ENCODE results near the gene KIF1A. TPM values are rescaled to one million over a fixed set of nuclear protein-coding genes. Genes with fewer than 3 reads are reported as not detected.

The KIF1A gene
- total RNA-seq, 1 experiment from 2014 or later, result 279 TPM

- CTCF ChIA-PET, result interaction anchor here (0.9 to 1.4 kb wide), 3 partner anchors 24 to 68 kb away, joined by 3 to 4 read pairs (median 4); no protein-coding TSS in a partner anchor
Observed at GRCh38 chr2:240672701-240673190, 147.3 kb downstream of the KIF1A start.

GRCh38 chr2:240672076-240672700 is 147.8 kb downstream of the KIF1A start:
- no peak overlapping the region for H3K4me3 Mint-ChIP-seq
- ChIA-PET POLR2A (no interaction called here), CTCF (interaction anchor here (1.1 kb wide), 1 partner anchor 31 kb away, joined by 4 read pairs; no protein-coding TSS in a partner anchor)
- no peaks in the 10 kb centered on the region for H3K4me1 Mint-ChIP-seq
- TF ChIP-seq ZNF671 (CRISPR knock-in tag; IDR thresholded peaks at IDR 0.05), result no peak
- no peak for TF ChIP-seq NFATC4 (CRISPR knock-in tag; IDR thresholded peaks at IDR 0.05)
- no peak for TF ChIP-seq CBFB (CRISPR knock-in tag; IDR thresholded peaks at IDR 0.05; ENCODE audit: low read depth)
- TF ChIP-seq NFYB (CRISPR knock-in tag; conservative IDR thresholded peaks at IDR 0.05; ENCODE audit: low read depth), result no peak
- TF ChIP-seq ATF2 (CRISPR knock-in tag; IDR thresholded peaks at IDR 0.05; ENCODE audit: borderline replicate concordance, low read depth), result no peak
- no peak for TF ChIP-seq CREM (CRISPR knock-in tag; IDR thresholded peaks at IDR 0.05)
- no peak for TF ChIP-seq JAZF1 (CRISPR knock-in tag; IDR thresholded peaks at IDR 0.05)
- TF ChIP-seq USF1 (CRISPR knock-in tag; IDR thresholded peaks at IDR 0.05), result no peak
- TF ChIP-seq GRHL2 (CRISPR knock-in tag; IDR thresholded peaks at IDR 0.05; ENCODE audit: insufficient replicate concordance, severe bottlenecking), result no peak
- TF ChIP-seq SOX15 (CRISPR knock-in tag; IDR thresholded peaks at IDR 0.05), result no peak
- TF ChIP-seq GABPB1 (CRISPR knock-in tag; IDR thresholded peaks at IDR 0.05), result no peak
- no peak for TF ChIP-seq ELF4 (CRISPR knock-in tag; IDR thresholded peaks at IDR 0.05; ENCODE audit: low read depth)
- TF ChIP-seq GTF2I (CRISPR knock-in tag; conservative IDR thresholded peaks at IDR 0.05), result no peak
- no peak for TF ChIP-seq TP53 (CRISPR knock-in tag; IDR thresholded peaks at IDR 0.05)
- TF ChIP-seq ZNF138 (CRISPR knock-in tag; conservative IDR thresholded peaks at IDR 0.05), result no peak
- no peak for TF ChIP-seq AR (CRISPR knock-in tag; IDR thresholded peaks at IDR 0.05)
- ATAC-seq, result no peak
- H3K9me3 Mint-ChIP-seq, result no peaks in the 10 kb centered on the region
- DNase-seq (ENCODE audit: low spot score), result no peak
- peaks cover 40% of the 10 kb centered on the region for H3K27me3 Mint-ChIP-seq (ENCODE audit: low read depth)
- H3K27ac Mint-ChIP-seq, result no peak overlapping the region
- no peaks in the 10 kb centered on the region for H3K36me3 Mint-ChIP-seq

More at GRCh38 chr2:240672701-240673190, 147.3 kb downstream of the KIF1A start:
- Mint-ChIP-seq H3K36me3 (no peaks in the 10 kb centered on the region), H3K4me3 (no peak overlapping the region), H3K27ac (no peak overlapping the region), H3K4me1 (no peaks in the 10 kb centered on the region), H3K9me3 (no peaks in the 10 kb centered on the region), H3K27me3 (ENCODE audit: low read depth) (peaks cover 40% of the 10 kb centered on the region)
- POLR2A ChIA-PET, result no interaction called here
- DNase-seq (ENCODE audit: low spot score), result peak; percentile 54
- ATAC-seq, result peak; percentile 57
- TF ChIP-seq ATF2 (CRISPR knock-in tag; IDR thresholded peaks at IDR 0.05; ENCODE audit: borderline replicate concordance, low read depth) (no peak), ZNF423 (CRISPR knock-in tag; IDR thresholded peaks at IDR 0.05) (0 out of 2 replicates have a peak, but pooled peaks have one; percentile 46), ETV6 (CRISPR knock-in tag; IDR thresholded peaks at IDR 0.05) (no peak), CREM (CRISPR knock-in tag; IDR thresholded peaks at IDR 0.05) (no peak), MXD4 (CRISPR knock-in tag; IDR thresholded peaks at IDR 0.05; ENCODE audit: borderline replicate concordance) (no peak), FOXP4 (CRISPR knock-in tag; IDR thresholded peaks at IDR 0.05) (no peak), GTF2I (CRISPR knock-in tag; conservative IDR thresholded peaks at IDR 0.05) (no peak), E2F1 (CRISPR knock-in tag; IDR thresholded peaks at IDR 0.05) (no peak)
